HG03378 (cell line): ENCODE data around the gene ZNF25.
"Not testable (repeated sequence)": the region's sequence is repeated elsewhere in the genome, so short reads cannot be mapped to it uniquely, and the experiment has no call there.

Experiments
- ATAC-seq: cut with Tn5 transposase; IDR thresholded peaks from one replicate; pipeline ENCODE4 v1.9.1; 2021; ENCODE audit warnings: mild to moderate bottlenecking, moderate library complexity; ENCODE audit not compliant: unreplicated experiment

Gene ZNF25

GRCh38 chr10:37948210-37948609 is 28.2 kb downstream of the ZNF25 start:
- ATAC-seq, result no peak

DNA sequence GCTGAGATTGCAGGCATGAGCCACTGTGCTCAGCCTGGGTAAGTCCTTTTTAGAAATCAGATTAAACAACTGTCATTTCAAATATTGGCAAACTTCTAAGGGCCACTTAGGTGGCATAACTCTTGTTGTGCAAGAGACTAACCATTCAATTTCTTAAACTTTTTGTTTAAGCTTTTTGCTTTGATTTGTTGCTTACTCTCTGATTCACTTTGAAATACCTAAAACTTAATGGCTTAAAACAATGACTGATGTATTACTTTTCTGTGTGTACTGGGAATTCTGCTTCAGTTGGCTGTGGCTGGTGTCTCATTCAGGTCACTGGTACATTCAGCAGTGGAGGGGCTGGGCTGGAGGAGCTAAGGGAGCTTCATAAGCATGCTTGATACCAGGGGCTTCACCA is 28.9 kb downstream of the ZNF25 start:
- ATAC-seq, result no peak

DNA sequence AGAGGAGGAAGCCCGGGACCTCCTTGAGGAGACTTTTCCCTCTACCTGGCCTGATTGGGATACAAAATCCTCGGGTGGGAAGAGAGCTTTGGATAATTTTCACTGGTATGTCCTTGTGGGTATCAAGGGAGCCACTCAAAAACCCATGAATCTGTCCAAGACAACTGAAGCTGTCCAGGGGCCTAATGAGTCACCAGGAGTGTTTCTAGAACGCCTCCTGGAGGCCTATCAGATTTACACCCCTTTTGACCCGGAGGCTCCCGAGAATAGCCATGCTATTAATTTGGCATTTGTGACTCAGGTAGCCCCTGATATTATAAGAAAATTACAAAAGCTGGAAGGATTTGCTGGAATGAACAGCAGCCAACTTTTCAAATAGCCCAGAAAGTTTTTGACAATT is 38.6 kb downstream of the ZNF25 start:
- ATAC-seq, result no peak

- no peak for ATAC-seq
Measured at GRCh38 chr10:37934791-37935190, 41.7 kb downstream of the ZNF25 start.

DNA sequence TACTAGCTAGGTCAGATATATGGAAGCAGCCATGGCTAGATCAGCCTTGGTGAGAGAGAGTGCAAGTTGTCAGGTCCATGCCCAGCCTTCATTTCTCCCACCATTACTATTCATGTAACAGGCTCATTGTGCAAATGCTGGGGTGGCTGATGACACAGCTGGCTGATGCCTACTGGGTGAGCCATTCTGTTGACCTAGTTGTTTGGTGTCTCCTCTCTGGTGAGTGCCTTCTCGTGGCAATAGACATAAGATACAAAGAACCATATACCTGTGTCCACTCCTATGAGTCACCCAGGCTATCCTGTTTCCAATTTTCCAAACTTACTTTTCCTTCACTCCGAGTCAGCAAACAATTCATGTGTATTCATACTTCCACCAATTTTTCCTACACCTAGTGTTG is 46.0 kb downstream of the ZNF25 start:
- ATAC-seq, result no peak

- ATAC-seq, result not testable (repeated sequence)
Measured at GRCh38 chr10:37908165-37908564, 68.3 kb downstream of the ZNF25 start.

GRCh38 chr10:37906382-37906781 is 70.1 kb downstream of the ZNF25 start:
- no peak for ATAC-seq
